Loucy (cell line): ENCODE results near the gene ENTPD1.

Source experiments
- EZH2phosphoT487 ChIP-seq: fragments of 200-600 bp; IDR thresholded peaks from 2 replicates; pipeline ENCODE4 v1.6.1; 2018; ENCODE audit warnings: antibody characterized with exemption, mild to moderate bottlenecking, moderate library complexity, borderline replicate concordance
- TF ChIP-seq, protein P1 (sequence below): fragments of 200-600 bp; sonication (generic); conservative IDR thresholded peaks from 2 replicates; pipeline ENCODE4 v1.5.1; 2014; ENCODE audit warnings: mild to moderate bottlenecking, antibody characterized with exemption, low read length

DNA sequence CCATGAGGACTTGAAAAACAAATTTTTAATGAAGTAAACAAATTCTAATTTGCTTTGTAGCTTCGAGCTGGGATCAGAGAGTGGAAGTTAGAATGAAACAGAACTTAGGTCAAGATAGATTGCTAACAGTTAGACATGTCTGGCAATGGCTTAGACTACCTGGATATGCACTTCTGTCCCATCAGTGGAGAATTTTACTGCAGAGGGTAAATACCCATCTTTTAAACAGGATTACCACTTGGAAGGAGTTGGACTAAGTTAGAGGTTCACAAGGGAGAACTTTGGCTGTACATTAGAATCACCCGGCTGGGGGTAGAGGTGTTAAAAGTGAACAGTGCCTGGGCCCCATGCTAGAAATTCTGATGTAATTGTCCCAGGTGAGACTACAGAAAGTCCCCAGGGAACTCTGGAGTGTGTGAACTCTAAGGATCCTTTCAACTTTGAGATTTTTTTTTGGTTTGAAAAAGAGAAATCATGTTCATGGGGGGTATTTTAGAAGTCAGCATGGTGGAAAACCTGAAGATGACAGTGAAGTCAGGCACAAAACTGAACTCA is 35.5 kb downstream of the ENTPD1 start:
- TF ChIP-seq, protein P1, sequence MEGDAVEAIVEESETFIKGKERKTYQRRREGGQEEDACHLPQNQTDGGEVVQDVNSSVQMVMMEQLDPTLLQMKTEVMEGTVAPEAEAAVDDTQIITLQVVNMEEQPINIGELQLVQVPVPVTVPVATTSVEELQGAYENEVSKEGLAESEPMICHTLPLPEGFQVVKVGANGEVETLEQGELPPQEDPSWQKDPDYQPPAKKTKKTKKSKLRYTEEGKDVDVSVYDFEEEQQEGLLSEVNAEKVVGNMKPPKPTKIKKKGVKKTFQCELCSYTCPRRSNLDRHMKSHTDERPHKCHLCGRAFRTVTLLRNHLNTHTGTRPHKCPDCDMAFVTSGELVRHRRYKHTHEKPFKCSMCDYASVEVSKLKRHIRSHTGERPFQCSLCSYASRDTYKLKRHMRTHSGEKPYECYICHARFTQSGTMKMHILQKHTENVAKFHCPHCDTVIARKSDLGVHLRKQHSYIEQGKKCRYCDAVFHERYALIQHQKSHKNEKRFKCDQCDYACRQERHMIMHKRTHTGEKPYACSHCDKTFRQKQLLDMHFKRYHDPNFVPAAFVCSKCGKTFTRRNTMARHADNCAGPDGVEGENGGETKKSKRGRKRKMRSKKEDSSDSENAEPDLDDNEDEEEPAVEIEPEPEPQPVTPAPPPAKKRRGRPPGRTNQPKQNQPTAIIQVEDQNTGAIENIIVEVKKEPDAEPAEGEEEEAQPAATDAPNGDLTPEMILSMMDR, result no peak
- TF ChIP-seq EZH2phosphoT487, result no peak
